Activated naive CD4-positive, alpha-beta T cell (primary cell): Measurements from ENCODE around the gene MSH4.
"Not testable (repeated sequence)": the region's sequence is repeated elsewhere in the genome, so short reads cannot be mapped to it uniquely, and the experiment has no call there.

Experiments used
- DNase-seq, 4 experiments: peaks; one replicate each; lab custom pipeline; 2025; lab: John Stamatoyannopoulos, UW

MSH4 gene

DNA sequence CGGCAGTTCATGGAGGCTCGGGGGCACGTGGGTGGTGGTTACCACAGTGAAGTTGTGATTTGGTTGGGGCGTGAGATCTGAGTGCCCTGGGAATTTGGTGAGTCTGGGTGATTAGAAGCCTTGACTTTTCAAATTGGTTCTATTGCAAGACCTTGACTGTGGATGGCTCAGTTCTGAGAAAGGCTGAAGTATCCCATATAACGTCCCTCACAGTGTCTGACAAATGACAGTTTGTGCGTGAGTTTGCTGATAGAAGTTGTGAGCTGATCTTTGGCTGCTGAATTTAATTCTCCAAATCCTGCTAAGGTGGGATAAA lies 549 bp downstream of the MSH4 start:
- no peak for DNase-seq

DNA sequence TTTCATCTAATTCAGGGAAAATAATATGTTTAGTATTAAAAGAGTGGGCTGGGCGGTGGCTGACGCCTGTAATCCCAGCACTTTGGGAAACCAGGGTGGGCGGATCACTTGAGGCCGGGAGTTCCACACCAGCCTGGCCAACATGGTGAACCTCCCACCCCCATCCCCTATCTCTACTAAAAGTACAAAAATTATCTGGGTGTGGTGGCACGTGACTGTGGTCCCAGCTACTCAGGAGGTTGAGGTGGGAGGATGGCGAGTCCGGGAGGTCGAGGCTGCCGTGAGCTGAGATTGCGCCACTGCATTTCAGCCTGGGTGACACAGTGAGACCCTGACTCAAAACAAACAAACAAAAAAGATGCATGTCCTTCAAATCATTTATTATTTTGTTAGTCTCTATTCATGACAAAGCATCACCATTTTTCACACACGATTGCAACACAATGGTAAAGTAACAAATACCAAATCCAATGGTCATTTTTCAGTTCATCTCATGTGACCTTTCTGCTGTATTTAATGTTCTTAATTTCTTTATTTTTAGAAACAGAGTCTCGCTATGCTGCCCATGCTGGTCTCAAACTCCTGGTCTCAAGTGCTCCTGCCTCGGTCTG lies 1.0 kb downstream of the MSH4 start:
- no peak for DNase-seq

DNA sequence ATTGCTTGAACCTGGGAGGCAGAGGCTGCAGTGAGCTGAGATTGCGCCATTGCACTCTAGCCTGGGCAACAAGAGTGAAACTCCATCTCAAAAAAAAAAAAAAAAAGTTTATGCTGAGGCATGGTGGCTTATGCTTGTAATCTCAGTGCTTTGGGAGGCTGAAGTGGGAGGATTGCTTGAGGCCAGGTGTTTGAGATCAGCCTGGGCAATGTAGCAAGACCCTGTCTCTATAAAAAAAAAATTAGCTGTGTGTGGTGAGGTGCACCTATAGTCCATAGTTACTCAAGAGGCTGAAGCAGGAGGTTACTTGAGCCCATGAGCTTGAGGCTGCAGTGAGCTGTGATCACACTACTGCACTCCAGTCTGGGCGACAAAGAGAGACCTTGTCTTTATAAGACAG lies 4.8 kb downstream of the MSH4 start:
- DNase-seq = not testable (repeated sequence)

DNA sequence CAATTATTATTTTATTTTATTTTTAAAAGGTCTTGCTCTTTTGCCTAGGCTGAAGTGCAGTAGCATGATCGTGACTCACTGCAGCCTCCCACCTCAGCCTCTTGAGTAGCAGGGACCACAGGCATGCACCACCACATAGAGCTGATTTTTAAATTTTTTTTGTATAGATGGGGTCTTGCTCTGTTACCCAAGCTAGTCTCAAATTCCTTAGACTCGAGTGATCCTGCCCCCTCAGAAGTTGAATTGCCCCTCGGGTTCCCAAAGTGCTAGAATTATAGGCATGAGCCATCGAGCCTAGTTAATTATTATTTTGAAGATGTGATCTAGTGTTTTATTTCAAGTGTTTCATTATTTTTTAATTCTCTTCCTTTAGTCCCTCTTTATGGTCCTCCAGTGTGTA lies 12.2 kb downstream of the MSH4 start:
- DNase-seq = no peak

DNA sequence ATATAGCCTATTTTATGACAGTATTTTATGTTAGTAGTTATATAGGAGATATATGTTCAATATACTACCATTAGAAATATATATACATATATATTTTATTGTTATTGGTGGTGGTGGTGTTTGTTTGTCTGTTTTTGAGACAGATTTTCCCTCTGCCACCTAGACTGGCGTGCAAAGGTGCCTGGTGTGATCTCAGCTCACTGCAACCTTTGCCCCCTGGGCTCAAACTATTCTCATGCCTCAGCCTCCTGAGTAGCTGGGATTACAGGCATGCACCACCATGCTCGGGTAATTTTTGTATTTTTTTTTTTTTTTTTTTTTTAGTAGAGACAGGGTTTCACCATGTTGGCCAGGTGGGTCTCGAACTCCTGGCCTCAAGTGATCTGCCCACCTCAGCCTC lies 13.4 kb downstream of the MSH4 start:
- not testable (repeated sequence) for DNase-seq

DNA sequence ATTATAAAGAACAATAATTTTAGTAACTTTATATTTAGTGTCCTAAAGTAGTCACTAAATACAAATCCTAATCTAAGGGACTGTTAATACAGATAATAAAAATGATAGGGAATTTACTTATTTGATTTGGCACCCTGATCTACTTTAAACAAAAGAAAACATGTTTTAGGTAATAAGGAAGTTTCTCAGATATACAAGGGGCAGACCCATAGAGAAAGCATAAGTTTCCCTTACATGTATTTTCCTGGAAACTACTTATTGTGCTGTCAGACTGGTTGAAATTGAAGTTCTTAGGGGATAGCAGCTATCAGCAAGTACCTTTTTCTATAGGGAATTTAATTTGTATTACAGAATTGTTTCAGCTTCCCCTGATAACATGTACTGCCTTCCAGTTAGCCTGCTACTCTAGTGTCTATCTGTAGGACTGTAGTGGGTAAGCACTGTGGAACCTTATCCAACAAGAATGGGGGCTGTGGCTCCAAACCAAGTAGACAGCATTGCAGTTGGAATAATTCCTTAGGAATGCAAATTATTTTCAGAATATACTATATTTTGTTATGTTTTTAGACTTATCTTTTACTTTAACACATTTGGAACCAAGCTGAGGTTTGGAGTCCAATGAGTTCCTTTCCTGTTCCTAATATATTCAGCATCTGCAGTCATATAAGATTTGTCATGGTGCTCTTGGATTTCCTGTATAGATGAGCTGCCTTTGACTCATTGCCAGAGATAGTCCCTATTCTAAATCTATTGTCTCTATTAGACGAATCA lies 14.7 kb downstream of the MSH4 start:
- DNase-seq = no peak

DNA sequence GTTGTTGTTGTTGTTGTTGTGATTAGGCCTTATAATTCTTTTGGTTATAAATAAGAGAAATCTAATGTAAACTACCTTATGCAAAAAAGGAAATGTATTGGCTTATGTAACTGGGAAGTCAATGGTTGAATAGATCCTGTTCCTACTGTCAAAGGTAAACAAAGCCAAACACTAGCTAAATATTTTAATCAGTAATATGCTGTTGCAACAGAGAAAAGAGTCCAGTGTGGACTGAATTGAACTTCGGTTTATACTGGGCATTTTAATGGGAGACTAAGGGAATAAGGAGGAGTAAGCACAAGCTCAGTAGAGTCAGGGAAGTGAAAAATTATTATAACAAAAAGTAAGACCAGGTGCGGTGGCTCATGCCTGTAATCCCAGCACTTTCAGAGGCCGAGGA lies 15.4 kb downstream of the MSH4 start:
- DNase-seq = no peak

DNA sequence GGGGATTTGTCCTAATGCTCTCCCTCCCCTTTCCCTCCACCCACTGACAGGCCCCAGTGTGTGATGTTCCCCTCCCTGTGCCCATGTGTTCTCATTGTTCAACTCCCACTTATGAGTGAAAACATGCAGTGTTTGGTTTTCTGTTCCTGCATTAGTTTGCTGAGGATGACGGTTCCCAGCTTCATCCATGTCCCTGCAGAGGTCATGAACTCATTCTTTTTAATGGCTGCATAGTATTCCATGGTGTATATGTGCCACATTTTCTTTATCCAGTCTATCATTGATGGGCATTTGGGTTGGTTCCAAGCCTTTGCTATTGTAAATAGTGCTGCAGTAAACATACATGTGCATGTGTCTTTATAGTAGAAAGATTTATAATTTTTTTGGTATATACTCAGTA lies 26.9 kb downstream of the MSH4 start:
- not testable (repeated sequence) for DNase-seq

DNA sequence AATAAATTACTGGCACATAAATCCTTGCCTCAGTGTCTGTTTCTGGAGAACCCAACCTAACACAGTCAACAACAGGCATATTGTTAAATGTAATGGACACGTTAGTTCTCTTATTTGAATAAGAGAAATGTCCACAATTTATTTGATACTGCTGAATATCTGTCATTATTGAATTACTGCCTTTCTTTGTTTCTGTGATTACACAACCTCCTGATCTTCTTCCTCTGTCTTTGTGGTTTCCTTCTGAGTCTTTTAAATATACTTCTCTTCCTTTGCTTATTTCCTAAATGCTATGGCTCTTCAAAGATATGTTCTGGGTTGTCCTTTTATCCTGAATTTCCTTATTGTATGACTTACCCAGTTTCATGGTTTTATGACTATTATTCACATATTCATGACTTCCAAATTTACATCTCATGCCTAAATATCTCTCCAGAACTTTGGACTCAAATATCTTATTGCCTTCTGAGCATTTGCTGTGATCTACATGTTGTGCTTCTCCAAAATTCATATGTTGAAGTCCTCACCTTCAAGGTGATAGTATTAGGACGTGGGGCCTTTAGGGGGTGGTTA lies 39.9 kb downstream of the MSH4 start:
- no peak for DNase-seq

DNA sequence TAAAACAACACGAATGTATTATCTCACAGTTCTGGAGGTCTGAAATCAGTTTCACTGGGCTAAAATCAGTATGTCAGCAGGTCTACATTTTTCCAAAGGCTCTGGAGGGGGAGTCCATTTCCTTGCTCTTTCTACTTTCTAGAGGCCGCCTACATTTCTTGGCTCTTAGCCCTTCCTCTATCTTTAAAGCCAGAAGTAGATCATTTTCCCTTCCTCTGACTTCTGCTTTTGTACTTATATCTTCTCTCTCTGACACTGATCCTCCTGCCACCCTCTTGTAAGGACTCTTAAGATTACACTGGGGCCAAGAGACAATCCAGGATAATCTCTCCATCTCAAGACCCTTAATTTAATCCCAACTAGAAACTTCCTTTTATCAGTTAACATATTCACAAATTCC lies 41.4 kb downstream of the MSH4 start:
- no peak for DNase-seq

DNA sequence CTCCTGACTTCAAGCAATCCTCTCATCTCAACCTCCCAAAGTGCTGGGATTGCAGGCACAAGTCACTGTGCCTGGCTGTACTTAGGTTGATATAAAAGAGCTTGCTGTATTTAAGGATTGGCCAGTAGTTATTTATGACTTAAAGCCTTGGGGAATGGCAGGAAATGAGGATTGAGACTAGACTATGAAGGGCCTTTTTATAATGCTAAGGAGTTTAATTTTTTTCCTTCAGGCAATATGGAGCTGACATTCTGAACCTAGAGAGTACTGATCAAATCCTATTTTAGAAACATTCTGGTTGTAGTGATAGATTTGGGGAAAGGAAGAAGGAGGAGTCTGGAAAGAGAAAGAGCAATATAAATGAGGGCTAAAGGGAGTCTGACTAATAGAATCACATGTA lies 44.7 kb downstream of the MSH4 start:
- DNase-seq = no peak

DNA sequence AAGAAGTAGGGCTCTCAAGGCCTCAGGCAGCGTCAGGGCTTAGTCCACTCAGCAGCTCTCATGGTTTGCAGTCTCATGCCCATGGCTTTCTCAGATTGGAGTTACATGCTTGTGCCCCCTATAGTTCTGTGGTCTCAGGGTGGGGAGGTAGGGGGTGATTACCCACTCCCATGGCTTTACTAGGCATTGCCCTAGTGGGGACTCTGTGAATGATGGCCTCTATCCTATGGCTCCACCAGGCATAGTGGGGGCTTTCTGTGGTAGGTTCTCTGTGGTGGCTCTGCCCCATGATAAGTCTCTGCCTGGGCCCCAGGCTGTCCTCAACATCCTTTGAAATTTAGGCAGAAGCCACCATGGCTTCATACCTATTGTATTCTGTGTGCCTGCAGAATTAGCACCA lies 48.9 kb downstream of the MSH4 start:
- DNase-seq = no peak

DNA sequence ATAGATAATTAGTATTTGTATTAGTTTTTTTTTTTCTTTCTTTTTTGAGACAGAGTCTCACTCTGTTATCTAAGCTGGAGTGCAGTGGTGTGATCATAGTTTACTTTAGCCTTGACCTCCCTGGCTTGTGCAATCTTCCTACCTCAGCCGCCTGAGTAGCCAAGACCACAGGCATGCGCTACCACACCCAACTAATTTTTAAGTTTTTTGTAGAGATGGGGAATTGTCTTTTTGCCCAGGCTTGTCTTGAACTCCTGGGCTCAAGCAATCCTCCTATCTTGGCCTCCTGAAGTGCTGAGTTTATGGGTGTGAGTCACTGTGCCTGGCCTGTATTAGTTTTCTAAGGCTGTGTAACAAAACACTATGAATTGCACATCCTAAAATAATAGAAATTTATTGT lies 58.3 kb downstream of the MSH4 start:
- no peak for DNase-seq

DNA sequence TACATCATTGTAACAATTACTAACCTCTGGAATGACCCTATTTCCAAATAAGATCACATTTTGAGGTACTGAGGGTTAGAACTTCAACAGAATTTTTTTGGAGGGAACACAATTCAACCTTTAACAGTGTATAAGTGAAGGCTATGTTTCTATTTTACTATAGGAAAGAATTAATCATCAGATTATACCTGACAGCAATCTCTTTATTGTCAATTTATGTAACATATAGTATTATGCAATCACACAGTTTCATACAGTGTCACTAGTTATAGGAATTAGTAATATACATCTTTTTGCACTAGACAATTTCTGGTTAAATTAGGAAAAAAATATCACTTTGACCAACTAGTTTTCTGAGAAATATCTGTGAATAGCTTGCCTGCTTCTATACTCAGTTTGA lies 59.1 kb downstream of the MSH4 start:
- no peak for DNase-seq

DNA sequence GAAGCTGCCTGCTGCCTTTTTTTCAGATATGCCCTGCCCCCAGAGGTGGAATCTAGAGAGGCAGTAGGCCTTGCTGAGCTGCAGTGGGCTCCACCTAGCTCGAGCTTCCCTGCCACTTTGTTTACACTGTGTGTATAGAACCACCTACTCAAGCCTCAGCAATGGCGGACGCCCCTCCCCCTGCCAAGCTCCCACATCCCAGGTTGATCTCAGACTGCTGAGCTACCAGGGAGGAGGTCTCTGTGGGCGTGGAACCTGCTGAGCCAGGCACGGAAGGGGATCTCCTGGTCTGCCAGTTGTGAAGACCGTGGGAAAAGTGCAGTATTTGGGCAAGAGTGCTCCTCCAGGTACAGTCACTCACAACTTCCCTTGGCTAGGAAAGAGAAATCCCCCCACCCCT lies 65.1 kb downstream of the MSH4 start:
- no peak for DNase-seq

DNA sequence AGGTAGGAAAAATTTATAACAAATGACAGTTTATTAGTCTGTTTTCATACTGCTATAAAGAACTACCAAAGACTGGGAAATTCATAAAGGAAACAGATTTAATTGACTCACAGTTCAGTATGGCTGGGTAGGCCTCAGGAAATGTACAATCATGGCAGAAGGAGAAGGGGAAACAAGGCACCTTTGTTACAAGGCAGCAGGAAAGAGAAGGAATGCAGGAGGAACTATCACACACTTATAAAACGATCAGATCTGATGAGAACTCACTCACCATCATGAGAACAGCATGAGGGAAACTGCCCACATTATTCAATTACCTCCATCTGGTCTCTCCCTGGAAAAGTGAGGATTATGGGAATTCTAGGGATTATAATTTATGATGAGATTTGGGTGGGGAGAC lies 74.3 kb downstream of the MSH4 start:
- DNase-seq = no peak

DNA sequence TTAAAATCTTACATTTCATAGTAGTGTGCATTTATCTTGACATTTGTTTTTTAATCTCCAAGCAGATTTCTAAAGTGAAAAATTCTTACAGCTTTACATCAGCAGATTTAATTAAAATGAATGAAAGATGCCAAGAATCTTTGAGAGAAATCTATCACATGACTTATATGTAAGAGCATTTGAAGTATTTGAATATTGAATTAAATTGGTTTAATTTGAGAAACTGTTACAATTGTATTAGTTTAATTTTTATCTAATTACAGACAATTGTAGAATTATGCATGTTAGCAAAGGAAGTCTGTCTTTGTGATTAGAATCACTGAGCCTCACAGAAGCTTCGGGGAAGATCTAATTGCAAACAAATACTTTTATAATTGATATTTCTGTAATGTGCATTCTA lies 83.3 kb downstream of the MSH4 start:
- DNase-seq = no peak

DNA sequence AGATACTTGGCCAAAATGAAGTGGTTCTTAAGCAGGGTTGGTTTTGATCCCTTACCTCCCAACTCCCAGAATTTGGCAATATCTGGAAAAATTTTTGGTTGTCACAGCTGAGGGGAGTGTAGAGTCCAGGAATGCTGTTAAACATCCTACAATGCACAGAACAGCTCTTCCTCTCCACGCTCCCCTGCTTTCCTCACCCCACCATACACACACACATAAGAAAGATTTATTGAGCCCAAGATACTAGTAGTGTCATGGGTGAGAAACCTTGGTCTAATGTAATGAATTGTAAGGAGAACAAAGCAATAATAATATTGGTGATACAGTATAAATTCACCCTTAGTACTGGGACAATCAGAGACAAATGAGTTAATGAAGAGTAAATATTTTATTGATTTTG lies 87.8 kb downstream of the MSH4 start:
- no peak for DNase-seq

DNA sequence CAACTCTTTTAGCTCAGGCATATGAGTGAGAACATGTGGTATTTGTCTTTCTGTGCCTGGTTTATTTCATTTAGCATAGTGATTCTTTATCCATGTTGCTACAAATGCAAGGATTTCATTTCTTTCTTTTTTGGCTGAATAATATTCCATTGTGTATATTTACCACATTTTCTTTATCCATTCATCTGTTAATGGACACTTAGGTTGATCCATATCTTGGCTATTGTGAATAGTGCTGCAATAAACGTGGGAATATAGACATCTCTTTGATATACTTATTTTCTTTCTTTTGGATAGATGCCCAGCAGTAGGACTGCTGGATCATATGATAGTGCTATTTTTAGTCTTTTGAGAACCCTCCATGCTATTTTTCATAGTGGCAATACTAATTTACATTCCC lies 104.7 kb downstream of the MSH4 start:
- no peak for DNase-seq

DNA sequence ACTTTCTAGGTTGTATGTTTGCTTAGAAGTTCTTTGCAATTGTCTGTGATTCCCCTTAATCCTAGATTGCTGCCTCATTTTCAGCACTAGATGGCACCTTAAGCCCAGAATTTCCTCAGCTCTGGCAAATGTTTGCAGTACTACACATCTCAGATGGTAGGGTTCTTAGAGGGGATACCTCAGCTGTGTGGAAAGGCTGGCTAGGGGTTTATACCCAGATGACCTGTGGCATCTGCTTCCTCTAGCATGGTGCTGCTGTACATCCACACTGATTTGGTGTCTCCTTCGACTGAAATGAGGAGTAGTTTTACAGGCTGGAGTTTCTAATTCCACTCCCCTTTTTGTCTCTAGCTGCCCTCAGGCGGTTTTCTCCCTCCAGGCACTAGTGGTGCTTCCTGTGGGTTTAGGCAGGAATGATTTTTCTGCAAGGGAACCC lies 112.1 kb downstream of the MSH4 start:
- no peak for DNase-seq

DNA sequence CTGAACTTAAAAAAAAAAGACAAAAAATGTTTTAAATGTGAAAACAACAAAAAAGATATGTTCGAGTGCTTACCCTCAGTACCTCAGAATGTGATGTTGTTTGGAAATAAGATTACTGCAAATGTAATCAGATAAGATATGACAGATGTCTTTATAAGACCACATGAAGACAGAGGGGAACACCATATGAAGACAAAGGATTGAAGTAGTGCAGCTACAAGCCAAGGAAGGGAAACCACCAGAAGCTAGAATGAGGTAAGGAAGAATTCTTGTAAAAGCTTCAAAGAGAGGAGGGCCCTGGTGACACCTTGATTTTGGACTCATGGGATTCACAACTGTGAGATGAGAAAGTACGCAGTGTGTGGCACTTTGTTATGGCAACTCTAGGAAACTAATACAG lies 120.2 kb downstream of the MSH4 start:
- no peak for DNase-seq

DNA sequence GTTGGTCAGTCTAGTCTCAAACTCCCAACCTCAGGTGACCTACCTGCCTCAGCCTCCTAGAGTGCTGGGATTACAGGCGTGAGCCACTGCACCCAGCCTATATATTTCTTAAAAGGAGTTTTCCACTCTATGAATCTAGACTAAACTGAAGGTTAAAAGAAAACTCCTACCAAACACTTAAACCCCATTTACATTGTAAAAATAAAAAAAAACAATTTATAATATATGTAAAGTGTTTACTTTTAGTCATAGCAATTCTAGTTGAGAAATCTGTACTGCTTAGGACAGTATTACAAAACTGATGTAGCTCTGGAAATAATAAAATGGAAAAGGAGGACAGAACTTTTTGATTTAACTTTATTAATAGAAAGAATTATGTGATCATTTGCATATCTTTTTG lies 126.0 kb downstream of the MSH4 start:
- no peak for DNase-seq

DNA sequence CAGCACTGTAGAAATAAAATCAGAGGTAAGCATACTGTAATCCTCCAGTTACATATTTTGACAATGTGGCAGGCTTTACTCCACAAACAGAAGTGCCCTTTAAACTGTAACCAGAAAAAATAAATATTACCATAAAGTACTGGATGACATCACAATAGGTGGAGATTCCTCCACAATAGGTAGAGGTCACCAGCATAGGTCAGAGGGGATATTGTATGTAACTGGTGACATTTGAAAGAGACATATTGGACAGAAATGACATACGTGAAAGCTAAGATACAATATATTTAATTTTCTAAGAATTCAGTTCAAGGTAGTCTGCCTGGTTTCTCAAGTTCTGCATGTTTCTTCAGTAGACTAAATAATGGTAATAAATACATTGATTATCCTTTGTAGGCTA lies 135.6 kb downstream of the MSH4 start, which contains the start of gene ASB17:
Gene ASB17 (minus strand): TSS at position 101 of the 400 bp plus-strand sequence. CDS start 113 bp downstream, outside the sequence.
- DNase-seq = no peak

DNA sequence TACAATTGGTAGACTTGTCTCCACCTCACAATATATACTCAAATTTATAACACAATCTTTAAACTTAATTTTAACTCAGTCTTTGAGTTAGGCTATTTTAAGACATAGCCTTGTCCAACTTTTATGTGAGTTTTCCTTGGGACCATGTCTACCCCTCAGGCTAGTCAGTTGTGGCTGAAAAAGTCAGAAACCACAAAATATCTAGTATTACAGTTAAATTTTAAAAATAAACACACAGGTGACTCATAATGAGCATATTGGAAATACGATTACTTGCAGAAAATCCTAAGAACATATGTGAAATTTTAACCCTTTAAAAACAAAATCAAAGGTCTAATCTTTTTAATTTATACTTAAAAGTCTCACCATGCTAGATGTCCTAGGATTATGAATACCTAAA lies 140.4 kb downstream of the MSH4 start:
- DNase-seq = no peak
